ENCODE data around the gene STYX. TPM values are rescaled to one million over a fixed set of nuclear protein-coding genes. Genes with fewer than 3 reads are reported as not detected.

Gene STYX
- polyA plus RNA-seq, 1 donor from 2014 or later: 15.1 TPM

- Histone ChIP-seq H3K79me2 (replicated peaks; ENCODE audit: insufficient read depth, low read length) (no peaks in the 10 kb centered on the region), H3K9me3 (ENCODE audit: low read length) (no peaks in the 10 kb centered on the region), H3K36me3 (ENCODE audit: insufficient read depth, low read length) (no peaks in the 10 kb centered on the region), H2AFZ (ENCODE audit: low read depth, low read length) (no peak overlapping the region), H3K9ac (ENCODE audit: low read length) (no peak overlapping the region), H3K4me2 (ENCODE audit: low read length) (no peak overlapping the region), H3F3A (ENCODE audit: insufficient read depth, low read length, poor library complexity, severe bottlenecking) (no peaks in the 10 kb centered on the region), H3K27me3 (ENCODE audit: insufficient read depth, low read depth, low read length) (no peaks in the 10 kb centered on the region), H3K27ac (ENCODE audit: low read length) (no peak overlapping the region), H4K20me1 (ENCODE audit: insufficient read depth) (no peaks in the 10 kb centered on the region), H3K9me2 (ENCODE audit: insufficient read depth, low read length) (no peaks in the 10 kb centered on the region), H3K4me3 (ENCODE audit: low read length) (no peak overlapping the region)
- TF ChIP-seq SMC3 (conservative IDR thresholded peaks at IDR 0.05; ENCODE audit: poor library complexity): no peak
- no peak for TF ChIP-seq EP300 (conservative IDR thresholded peaks at IDR 0.05; ENCODE audit: poor library complexity, severe bottlenecking)
Observed at GRCh38 chr14:52801014-52801712, 71.2 kb downstream of the STYX start.

- Histone ChIP-seq H3K4me3 (ENCODE audit: low read length) (no peak overlapping the region), H3K27ac (ENCODE audit: low read length) (no peak overlapping the region), H3K9me2 (ENCODE audit: insufficient read depth, low read length) (no peaks in the 10 kb centered on the region), H3K9me3 (ENCODE audit: low read length) (no peaks in the 10 kb centered on the region), H2AFZ (ENCODE audit: low read depth, low read length) (no peak overlapping the region), H4K20me1 (ENCODE audit: insufficient read depth) (no peaks in the 10 kb centered on the region), H3F3A (ENCODE audit: insufficient read depth, low read length, poor library complexity, severe bottlenecking) (no peaks in the 10 kb centered on the region), H3K27me3 (ENCODE audit: insufficient read depth, low read depth, low read length) (no peaks in the 10 kb centered on the region), H3K9ac (ENCODE audit: low read length) (no peak overlapping the region), H3K79me2 (replicated peaks; ENCODE audit: insufficient read depth, low read length) (no peaks in the 10 kb centered on the region), H3K4me2 (ENCODE audit: low read length) (no peak overlapping the region), H3K36me3 (ENCODE audit: insufficient read depth, low read length) (no peaks in the 10 kb centered on the region)
- no peak for TF ChIP-seq POLR2AphosphoS5 (IDR thresholded peaks at IDR 0.05)
- TF ChIP-seq REST (IDR thresholded peaks at IDR 0.05; ENCODE audit: borderline replicate concordance): no peak
- TF ChIP-seq TAF1 (IDR thresholded peaks at IDR 0.05; ENCODE audit: low read depth): no peak
- TF ChIP-seq EZH2 (IDR thresholded peaks at IDR 0.05; ENCODE audit: borderline replicate concordance, insufficient read depth, low read length, poor library complexity, severe bottlenecking): no peak
- TF ChIP-seq RAD21 (conservative IDR thresholded peaks at IDR 0.05): no peak
- TF ChIP-seq SMC3 (conservative IDR thresholded peaks at IDR 0.05; ENCODE audit: poor library complexity): no peak
- no peak for TF ChIP-seq CTCF (IDR thresholded peaks at IDR 0.05; ENCODE audit: poor library complexity, severe bottlenecking)
- TF ChIP-seq MXI1 (conservative IDR thresholded peaks at IDR 0.05; ENCODE audit: poor library complexity, severe bottlenecking): no peak
- no peak for TF ChIP-seq EP300 (conservative IDR thresholded peaks at IDR 0.05; ENCODE audit: poor library complexity, severe bottlenecking)
Observed at GRCh38 chr14:52802597-52802996, 72.6 kb downstream of the STYX start.

All from neural cell (in vitro differentiated cells).